Colonic mucosa (tissue), 4 donors: ENCODE measurements around the gene CD177. TPM values are rescaled to one million over a fixed set of nuclear protein-coding genes. Genes with fewer than 3 reads are reported as not detected.
"Not testable (repeated sequence)": the region's sequence is repeated elsewhere in the genome, so short reads cannot be mapped to it uniquely, and the experiment has no call there.

Source experiments
- DNase-seq: peaks from one replicate; pipeline ENCODE4 v3.0.0-alpha.2; 2020
- H3K27ac ChIP-seq: fragments of 200-600 bp; one replicate; pipeline ENCODE4 v1.8.0; 2021
- H3K27me3 ChIP-seq: fragments of 200-600 bp; one replicate; pipeline ENCODE4 v1.8.0; 2021
- H3K36me3 ChIP-seq: fragments of 200-600 bp; one replicate; pipeline ENCODE4 v1.8.0; 2021
- H3K4me1 ChIP-seq: fragments of 200-600 bp; one replicate; pipeline ENCODE4 v1.8.0; 2021; ENCODE audit warnings: mild to moderate bottlenecking
- H3K4me3 ChIP-seq: fragments of 200-600 bp; one replicate; pipeline ENCODE4 v1.8.0; 2021
- H3K9ac ChIP-seq, 2 donors: one replicate each; pipeline ENCODE4 v1.7.0; 2013; ENCODE audit warnings: control low read depth in 2 of 2, low read depth in 2 of 2, low read length in 2 of 2
- H3K9me3 ChIP-seq: fragments of 200-600 bp; one replicate; pipeline ENCODE4 v1.8.0; 2021
- intact Hi-C: fragments of 100-400 bp; cut with DNase I; formaldehyde crosslinking; loops from one replicate; pipeline ENCODE4 v1.14.1; 2022
- total RNA-seq, 2 donors: library from RNA; stranded (reverse); fragmentation: NEBNext Ultra II Directional in 1 of 2; extraction: Animal tissue kit (Norgen Biotek cat#: 25700) in 1 of 2; gene quantifications; one replicate each; pipeline ENCODE4 v1.2.1, GENCODE V29; 2021
- TF ChIP-seq, protein P1 (sequence below): fragments of 200-600 bp; IDR thresholded peaks from one replicate; pipeline ENCODE4 v1.8.0; 2022; ENCODE audit warnings: antibody characterized with exemption, mild to moderate bottlenecking
- donor health status: healthy.
- donor health status: DM: no; HTN: no; CAD: no.
- donor health status: DM: no; HTN: no; CAD: no.

Gene CD177
- total RNA-seq, 2 donors from 2014 or later: 97.4 to 320 TPM

DNA sequence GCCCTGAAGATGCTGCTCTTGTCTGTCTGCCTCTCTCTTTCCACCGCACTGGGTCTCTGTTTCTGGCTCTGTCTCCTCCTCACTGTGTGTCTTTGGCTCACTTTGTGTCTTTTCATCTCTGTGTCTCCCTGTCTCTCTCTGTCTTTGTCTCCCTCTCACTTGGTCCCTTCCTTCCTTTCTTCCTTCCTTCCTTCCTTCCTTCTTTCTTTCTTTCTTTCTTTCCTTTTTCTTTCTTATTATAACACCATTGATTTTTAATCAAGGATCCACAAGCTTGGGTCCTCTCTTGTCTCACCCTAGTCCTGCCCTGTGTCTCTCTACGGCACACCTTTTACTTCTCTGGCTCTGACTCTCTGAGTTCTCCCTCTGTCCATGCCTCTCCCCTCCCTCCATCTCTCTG, 14.3 kb downstream of the CD177 start:
- no peak overlapping the region for H3K9ac ChIP-seq
- no peaks in the 10 kb centered on the region for H3K4me1 ChIP-seq
- intact Hi-C loops: no loop called here
- H3K9me3 ChIP-seq: no peaks in the 10 kb centered on the region
- no peak overlapping the region for H3K27ac ChIP-seq
- H3K27me3 ChIP-seq: no peaks in the 10 kb centered on the region
- no peak overlapping the region for H3K4me3 ChIP-seq
- TF ChIP-seq, protein P1, sequence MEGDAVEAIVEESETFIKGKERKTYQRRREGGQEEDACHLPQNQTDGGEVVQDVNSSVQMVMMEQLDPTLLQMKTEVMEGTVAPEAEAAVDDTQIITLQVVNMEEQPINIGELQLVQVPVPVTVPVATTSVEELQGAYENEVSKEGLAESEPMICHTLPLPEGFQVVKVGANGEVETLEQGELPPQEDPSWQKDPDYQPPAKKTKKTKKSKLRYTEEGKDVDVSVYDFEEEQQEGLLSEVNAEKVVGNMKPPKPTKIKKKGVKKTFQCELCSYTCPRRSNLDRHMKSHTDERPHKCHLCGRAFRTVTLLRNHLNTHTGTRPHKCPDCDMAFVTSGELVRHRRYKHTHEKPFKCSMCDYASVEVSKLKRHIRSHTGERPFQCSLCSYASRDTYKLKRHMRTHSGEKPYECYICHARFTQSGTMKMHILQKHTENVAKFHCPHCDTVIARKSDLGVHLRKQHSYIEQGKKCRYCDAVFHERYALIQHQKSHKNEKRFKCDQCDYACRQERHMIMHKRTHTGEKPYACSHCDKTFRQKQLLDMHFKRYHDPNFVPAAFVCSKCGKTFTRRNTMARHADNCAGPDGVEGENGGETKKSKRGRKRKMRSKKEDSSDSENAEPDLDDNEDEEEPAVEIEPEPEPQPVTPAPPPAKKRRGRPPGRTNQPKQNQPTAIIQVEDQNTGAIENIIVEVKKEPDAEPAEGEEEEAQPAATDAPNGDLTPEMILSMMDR: no peak
- DNase-seq: no peak
- H3K36me3 ChIP-seq: no peaks in the 10 kb centered on the region

DNA sequence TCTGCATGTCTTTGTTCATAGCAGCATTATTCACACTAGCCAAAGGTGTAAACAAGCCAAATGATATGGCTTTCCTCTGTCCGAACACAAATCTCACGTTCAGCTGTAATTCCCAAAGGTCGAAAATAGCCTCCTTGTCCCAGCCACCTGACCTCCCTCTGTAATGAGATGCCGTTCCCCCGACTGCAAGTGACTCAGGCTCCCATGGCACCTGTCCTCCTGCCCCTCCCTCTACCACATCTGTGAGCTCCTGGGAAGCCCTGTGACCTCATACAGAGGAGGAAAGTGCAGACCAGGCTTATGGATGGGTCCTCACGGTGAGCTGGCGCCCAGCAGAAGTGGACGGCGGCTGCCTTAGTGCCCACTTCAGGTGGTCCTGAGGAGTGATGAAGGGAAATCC, 15.4 kb downstream of the CD177 start:
- H3K4me3 ChIP-seq, H3K36me3 ChIP-seq, H3K9me3 ChIP-seq, DNase-seq, H3K9ac ChIP-seq, H3K27me3 ChIP-seq, H3K27ac ChIP-seq, H3K4me1 ChIP-seq, intact Hi-C loops: not testable (repeated sequence)

DNA sequence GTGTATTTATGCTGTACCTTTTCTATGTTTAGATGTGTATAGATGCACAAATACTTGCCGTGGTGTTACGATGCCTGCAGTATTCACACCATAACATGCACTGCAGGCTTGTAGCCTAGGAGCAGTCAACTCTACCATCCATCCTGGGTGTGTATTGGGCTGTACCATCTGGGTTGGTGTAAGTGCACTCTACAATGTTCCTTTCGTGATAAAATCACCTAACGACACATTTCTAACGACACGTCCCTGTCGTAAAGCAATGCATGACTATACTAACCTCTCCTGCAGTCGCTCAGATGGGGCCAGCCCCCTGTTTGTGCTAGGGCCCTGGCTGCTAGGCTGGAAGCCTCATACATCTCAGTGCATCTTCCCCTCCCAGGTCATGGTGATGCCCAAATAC, 18.4 kb downstream of the CD177 start:
- Histone ChIP-seq H3K27ac (no peak overlapping the region), H3K4me3 (no peak overlapping the region), H3K27me3 (no peaks in the 10 kb centered on the region), H3K9ac (no peak overlapping the region), H3K9me3 (no peaks in the 10 kb centered on the region), H3K4me1 (no peaks in the 10 kb centered on the region), H3K36me3 (no peaks in the 10 kb centered on the region)
- TF ChIP-seq, protein P1: no peak
- DNase-seq: no peak
- intact Hi-C loops: no loop called here

DNA sequence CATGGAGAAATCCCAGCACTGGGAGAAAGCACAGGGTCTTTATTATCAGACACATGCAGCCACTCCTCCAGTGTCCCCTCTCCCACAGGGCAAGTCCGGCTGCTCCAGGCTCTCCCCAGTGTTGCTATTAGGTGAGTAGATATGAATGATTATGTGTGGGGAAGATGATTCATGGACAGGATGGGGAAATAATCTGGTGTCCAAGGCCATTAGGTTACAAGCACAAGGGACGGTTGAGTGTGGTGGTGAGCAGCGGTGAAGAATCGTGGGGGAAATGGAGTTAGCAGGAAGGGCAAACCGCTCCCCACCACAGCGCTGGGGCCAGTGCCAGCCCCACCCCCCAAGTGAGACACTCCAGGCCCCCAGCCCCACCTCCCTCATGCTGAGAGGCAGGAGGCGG, 19.0 kb downstream of the CD177 start:
- Histone ChIP-seq H3K4me3 (no peak overlapping the region), H3K4me1 (no peaks in the 10 kb centered on the region), H3K36me3 (no peaks in the 10 kb centered on the region), H3K27ac (no peak overlapping the region), H3K9ac (no peak overlapping the region), H3K27me3 (no peaks in the 10 kb centered on the region), H3K9me3 (no peaks in the 10 kb centered on the region)
- TF ChIP-seq, protein P1: no peak
- intact Hi-C loops: no loop called here
- DNase-seq: no peak

DNA sequence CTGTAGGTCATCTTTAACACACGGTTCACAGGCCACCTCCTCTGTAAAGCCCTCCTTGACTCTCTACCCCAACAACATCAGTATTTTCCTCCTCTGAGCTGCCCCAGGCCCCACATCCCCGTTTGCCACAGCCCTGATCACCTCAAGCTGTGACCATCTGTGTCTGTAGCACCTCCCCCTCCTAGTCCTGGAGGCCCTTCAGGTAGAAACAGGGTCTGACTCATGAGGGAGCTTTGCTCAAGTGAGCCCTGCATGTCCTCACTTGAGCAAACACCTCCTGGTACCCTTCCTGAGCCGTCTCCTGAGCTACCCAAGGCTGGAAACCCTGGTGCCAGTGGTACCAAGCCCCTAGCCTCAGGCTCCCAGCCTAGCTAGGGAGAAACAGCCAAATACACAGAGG, 24.1 kb downstream of the CD177 start:
- H3K9ac ChIP-seq, DNase-seq, H3K9me3 ChIP-seq: not testable (repeated sequence)

DNA sequence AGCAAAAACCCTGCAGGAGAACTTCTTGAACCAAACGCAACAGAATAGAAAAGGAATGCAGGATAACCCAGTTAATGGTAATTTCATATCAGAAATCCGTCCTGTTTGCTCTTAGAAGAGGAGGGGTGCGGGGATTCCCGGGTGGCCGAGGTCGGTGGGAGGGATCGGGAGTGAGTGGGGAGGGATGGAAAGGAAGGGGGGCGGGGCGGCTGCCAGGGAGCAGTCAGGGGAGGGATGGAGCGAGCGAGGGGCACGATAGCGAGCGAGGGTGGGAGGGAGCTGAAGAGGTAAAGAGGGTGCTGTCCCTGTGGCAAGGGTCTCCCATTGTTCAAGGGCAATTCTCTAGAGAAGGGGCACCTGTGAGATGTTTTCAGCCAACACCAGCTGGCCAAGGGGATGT, 26.5 kb downstream of the CD177 start:
- TF ChIP-seq, protein P1: no peak
- no peaks in the 10 kb centered on the region for H3K4me1 ChIP-seq
- H3K9ac ChIP-seq: no peak overlapping the region
- no peaks in the 10 kb centered on the region for H3K36me3 ChIP-seq
- no peak for DNase-seq
- intact Hi-C loops: no loop called here
- H3K9me3 ChIP-seq: no peaks in the 10 kb centered on the region
- no peak overlapping the region for H3K4me3 ChIP-seq
- no peaks in the 10 kb centered on the region for H3K27me3 ChIP-seq
- H3K27ac ChIP-seq: no peak overlapping the region

More for the DNA sequence above, 24.1 kb downstream of the CD177 start:
- H3K4me1 ChIP-seq, H3K36me3 ChIP-seq, H3K27me3 ChIP-seq, intact Hi-C loops, H3K27ac ChIP-seq, H3K4me3 ChIP-seq: not testable (repeated sequence)
